Measurements from ENCODE around the gene P4HA2. TPM values are rescaled to one million over a fixed set of nuclear protein-coding genes. Genes with fewer than 3 reads are reported as not detected.

P4HA2 gene
- total RNA-seq, 4 donors from 2014 or later: 15.9 to 26.9 (median 22.8) TPM

- H3K36me3 ChIP-seq: peaks cover 0 to 40% (median 0%) of the 10 kb centered on the region in 3 donors
- DNase-seq (ENCODE audit: low spot score in 2 of 2): no peak
Observed at GRCh38 chr5:132269635-132270334, 42.1 kb upstream of the P4HA2 start.

GRCh38 chr5:132268769-132269551 lies 41.3 kb upstream of the P4HA2 start:
- H3K27me3 ChIP-seq: no peaks in the 10 kb centered on the region
- WGBS, 2 donors: 33 to 51% methylated on average over 8 of the region's 8 CpGs
- DNase-seq (ENCODE audit: low spot score in 2 of 2): no peak
- no peak for TF ChIP-seq EP300 (IDR thresholded peaks at IDR 0.05)
- no peak for TF ChIP-seq POLR2A (IDR thresholded peaks at IDR 0.05)
- TF ChIP-seq CTCF (IDR thresholded peaks at IDR 0.05): no peak
- H3K36me3 ChIP-seq: peaks cover 0 to 34% (median 0%) of the 10 kb centered on the region in 3 donors
- peaks cover 0 to 98% (median 59%) of the 10 kb centered on the region in 4 donors for H3K4me1 ChIP-seq
- peak overlapping the region; percentile 85 to 98 (median 92) for H3K27ac ChIP-seq
- H3K4me3 ChIP-seq: no peak overlapping the region
- H3K9me3 ChIP-seq: no peaks in the 10 kb centered on the region

More at GRCh38 chr5:132269635-132270334, 42.1 kb upstream of the P4HA2 start:
- Histone ChIP-seq H3K27ac (peak overlapping the region; percentile 48 to 98 (median 91)), H3K4me3 (no peak overlapping the region), H3K27me3 (no peaks in the 10 kb centered on the region), H3K4me1 (peaks cover 0 to 91% (median 50%) of the 10 kb centered on the region in 4 donors), H3K9me3 (no peaks in the 10 kb centered on the region)
- WGBS, 2 donors: 62 to 71% methylated on average over 3 of the region's 3 CpGs
- no peak for TF ChIP-seq EP300 (IDR thresholded peaks at IDR 0.05)
- no peak for TF ChIP-seq POLR2A (IDR thresholded peaks at IDR 0.05)
- TF ChIP-seq CTCF (IDR thresholded peaks at IDR 0.05): no peak

- H3K36me3 ChIP-seq: peaks cover 0 to 33% (median 0%) of the 10 kb centered on the region in 3 donors
- no peaks in the 10 kb centered on the region for H3K9me3 ChIP-seq
- H3K4me1 ChIP-seq: peaks cover 0 to 98% (median 67%) of the 10 kb centered on the region in 4 donors
- DNase-seq (ENCODE audit: low spot score in 2 of 2): no peak
- no peak overlapping the region for H3K4me3 ChIP-seq
- peak overlapping the region; percentile 85 to 98 (median 92) for H3K27ac ChIP-seq
- TF ChIP-seq POLR2A (IDR thresholded peaks at IDR 0.05) (peak in 1 of 2 donors; percentile 33), CTCF (IDR thresholded peaks at IDR 0.05) (no peak), EP300 (IDR thresholded peaks at IDR 0.05) (peak; percentile 62 to 90)
- 46 to 51% methylated on average over 4 to 6 of the region's 6 CpGs for WGBS, 2 donors
- no peaks in the 10 kb centered on the region for H3K27me3 ChIP-seq
Observed at GRCh38 chr5:132267931-132268768, 40.5 kb upstream of the P4HA2 start.

GRCh38 chr5:132267166-132267739 lies 39.6 kb upstream of the P4HA2 start:
- Histone ChIP-seq H3K4me3 (no peak overlapping the region), H3K36me3 (peaks cover 0 to 37% (median 0%) of the 10 kb centered on the region in 3 donors), H3K27ac (peak overlapping the region; percentile 85 to 98 (median 92)), H3K27me3 (no peaks in the 10 kb centered on the region), H3K4me1 (peaks cover 0 to 98% (median 73%) of the 10 kb centered on the region in 4 donors), H3K9me3 (no peaks in the 10 kb centered on the region)
- TF ChIP-seq CTCF (IDR thresholded peaks at IDR 0.05) (no peak), EP300 (IDR thresholded peaks at IDR 0.05) (no peak), POLR2A (IDR thresholded peaks at IDR 0.05) (no peak)
- DNase-seq (ENCODE audit: low spot score in 2 of 2): no peak
